ENCODE measurements around the gene MACIR.

DNA sequence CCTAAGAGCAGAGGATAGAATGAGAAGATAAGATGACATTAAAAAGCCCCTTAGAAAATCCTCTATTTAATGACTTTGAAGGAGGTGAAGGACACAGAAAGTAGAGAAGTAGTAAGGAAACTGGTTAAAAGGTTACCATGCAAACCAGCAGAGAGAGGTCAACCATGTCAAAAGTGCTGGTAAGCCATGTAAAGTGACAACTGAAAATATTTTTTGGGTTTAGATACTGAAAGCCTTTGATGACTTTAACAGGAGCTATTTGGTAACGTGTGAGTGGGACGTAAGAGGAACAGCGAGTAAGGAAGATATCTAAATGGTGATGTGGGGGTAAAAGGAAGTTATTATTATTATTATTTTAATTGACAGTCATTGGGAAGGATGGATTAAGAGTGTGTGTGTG lies 56.9 kb downstream of the MACIR start:
- TF ChIP-seq TAF1 (IDR thresholded peaks at IDR 0.05; ENCODE audit: borderline replicate concordance, insufficient read depth, low read length) (no peak), POLR2AphosphoS5 (IDR thresholded peaks at IDR 0.05; ENCODE audit: low read depth, low read length) (no peak), SIN3A (IDR thresholded peaks at IDR 0.05; ENCODE audit: borderline replicate concordance, insufficient read depth, low read length) (no peak)

All from PFSK-1 (cell line).